Immature natural killer cell (primary cell): Measurements from ENCODE around the gene EVC. TPM values are rescaled to one million over a fixed set of nuclear protein-coding genes. Genes with fewer than 3 reads are reported as not detected.
"Not testable (repeated sequence)": the region's sequence is repeated elsewhere in the genome, so short reads cannot be mapped to it uniquely, and the experiment has no call there.

ENCODE experiments used
- DNase-seq, 3 donors: peaks; one replicate each; pipeline ENCODE4 v3.0.0; 2022; ENCODE audit warnings: mixed read lengths in 1 of 3
- H3K27ac Mint-ChIP-seq, 6 donors: one replicate each; pipeline ENCODE4 v1.8.0; 2020; ENCODE audit warnings: mixed read lengths in 6 of 6, mild to moderate bottlenecking in 5 of 6, inconsistent platforms in 4 of 6, moderate library complexity in 3 of 6
- H3K27me3 Mint-ChIP-seq, 3 donors: one replicate each; pipeline ENCODE4 v1.8.0; 2020 to 2021; ENCODE audit warnings: low read depth in 3 of 3, mild to moderate bottlenecking in 3 of 3, mixed read lengths in 3 of 3, moderate library complexity in 3 of 3, inconsistent platforms in 1 of 3
- H3K36me3 Mint-ChIP-seq, 3 donors: one replicate each; pipeline ENCODE4 v1.8.0; 2020; ENCODE audit warnings: mixed read lengths in 3 of 3, inconsistent platforms in 2 of 3, mild to moderate bottlenecking in 2 of 3
- H3K4me1 Mint-ChIP-seq, 2 donors: one replicate each; pipeline ENCODE4 v1.8.0; 2020; ENCODE audit warnings: inconsistent platforms in 2 of 2, mild to moderate bottlenecking in 2 of 2, mixed read lengths in 2 of 2, moderate library complexity in 1 of 2
- H3K4me3 Mint-ChIP-seq, 5 donors: one replicate each; pipeline ENCODE4 v1.8.0; 2020; ENCODE audit warnings: mild to moderate bottlenecking in 5 of 5, mixed read lengths in 5 of 5, inconsistent platforms in 3 of 5, moderate library complexity in 3 of 5
- H3K9me3 Mint-ChIP-seq, 6 donors: one replicate each; pipeline ENCODE4 v1.8.0; 2020; ENCODE audit warnings: mild to moderate bottlenecking in 6 of 6, mixed read lengths in 6 of 6, inconsistent platforms in 4 of 6, moderate library complexity in 3 of 6
- polyA plus RNA-seq, 3 donors: library from polyadenylated mRNA; unstranded; fragments of 300-500 nt; fragmentation: Illumina TruSeq; gene quantifications; one replicate each; pipeline ENCODE4 v1.2.3, GENCODE V29; 2021

Gene EVC
- polyA plus RNA-seq, 3 donors from 2014 or later: not detected

DNA sequence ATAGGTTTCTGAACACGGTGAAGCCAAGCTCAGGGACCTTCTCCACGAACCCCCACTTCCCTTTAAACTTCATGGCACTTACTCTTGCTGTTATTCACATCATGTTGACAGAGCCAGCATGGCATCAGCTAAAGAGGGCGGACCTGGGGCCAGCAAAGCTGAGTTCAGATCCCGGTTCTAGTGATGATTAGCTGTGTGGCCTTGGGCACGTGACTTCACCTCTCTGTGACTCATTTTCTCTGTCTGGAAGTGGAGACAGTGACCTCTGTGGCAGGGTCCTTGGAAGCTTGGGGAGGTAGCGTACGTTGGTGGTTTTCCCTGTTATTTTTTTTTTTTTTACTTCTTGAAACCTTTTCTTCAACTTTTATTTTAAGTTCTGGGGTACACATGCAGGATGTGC lies 13.4 kb downstream of the EVC start:
- no peaks in the 10 kb centered on the region for H3K9me3 Mint-ChIP-seq

DNA sequence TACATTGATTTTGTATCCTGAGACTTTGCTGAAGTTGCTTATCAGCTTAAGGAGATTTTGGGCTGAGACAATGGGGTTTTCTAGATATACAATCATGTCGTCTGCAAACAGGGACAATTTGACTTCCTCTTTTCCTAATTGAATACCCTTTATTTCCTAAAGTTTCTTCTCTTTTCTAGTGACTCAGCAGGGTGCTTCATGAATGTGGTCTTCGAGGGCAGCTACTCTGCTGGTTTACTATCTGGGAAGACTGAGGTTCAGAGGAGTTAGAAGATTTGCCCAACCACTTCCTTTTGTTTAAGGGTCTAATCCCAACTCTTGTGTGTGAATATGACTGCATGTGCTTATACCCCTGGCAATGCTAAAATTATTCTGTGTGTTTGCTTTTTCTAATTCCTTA lies 17.4 kb downstream of the EVC start:
- H3K27me3 Mint-ChIP-seq, H3K4me3 Mint-ChIP-seq, H3K4me1 Mint-ChIP-seq, H3K27ac Mint-ChIP-seq, H3K36me3 Mint-ChIP-seq, DNase-seq, H3K9me3 Mint-ChIP-seq: not testable (repeated sequence)

More for the DNA sequence above, 13.4 kb downstream of the EVC start:
- no peak for DNase-seq
- Mint-ChIP-seq H3K4me3 (no peak overlapping the region), H3K27ac (no peak overlapping the region), H3K4me1 (no peaks in the 10 kb centered on the region), H3K36me3 (no peaks in the 10 kb centered on the region), H3K27me3 (peaks cover 0 to 6% (median 2%) of the 10 kb centered on the region in 3 donors)

- Mint-ChIP-seq H3K9me3 (no peaks in the 10 kb centered on the region), H3K4me3 (no peak overlapping the region), H3K27me3 (peaks cover 4 to 6% (median 4%) of the 10 kb centered on the region in 3 donors), H3K4me1 (no peaks in the 10 kb centered on the region), H3K36me3 (no peaks in the 10 kb centered on the region), H3K27ac (no peak overlapping the region)
- no peak for DNase-seq
Measured at GRCh38 chr4:5730436-5730835, 19.4 kb downstream of the EVC start.

DNA sequence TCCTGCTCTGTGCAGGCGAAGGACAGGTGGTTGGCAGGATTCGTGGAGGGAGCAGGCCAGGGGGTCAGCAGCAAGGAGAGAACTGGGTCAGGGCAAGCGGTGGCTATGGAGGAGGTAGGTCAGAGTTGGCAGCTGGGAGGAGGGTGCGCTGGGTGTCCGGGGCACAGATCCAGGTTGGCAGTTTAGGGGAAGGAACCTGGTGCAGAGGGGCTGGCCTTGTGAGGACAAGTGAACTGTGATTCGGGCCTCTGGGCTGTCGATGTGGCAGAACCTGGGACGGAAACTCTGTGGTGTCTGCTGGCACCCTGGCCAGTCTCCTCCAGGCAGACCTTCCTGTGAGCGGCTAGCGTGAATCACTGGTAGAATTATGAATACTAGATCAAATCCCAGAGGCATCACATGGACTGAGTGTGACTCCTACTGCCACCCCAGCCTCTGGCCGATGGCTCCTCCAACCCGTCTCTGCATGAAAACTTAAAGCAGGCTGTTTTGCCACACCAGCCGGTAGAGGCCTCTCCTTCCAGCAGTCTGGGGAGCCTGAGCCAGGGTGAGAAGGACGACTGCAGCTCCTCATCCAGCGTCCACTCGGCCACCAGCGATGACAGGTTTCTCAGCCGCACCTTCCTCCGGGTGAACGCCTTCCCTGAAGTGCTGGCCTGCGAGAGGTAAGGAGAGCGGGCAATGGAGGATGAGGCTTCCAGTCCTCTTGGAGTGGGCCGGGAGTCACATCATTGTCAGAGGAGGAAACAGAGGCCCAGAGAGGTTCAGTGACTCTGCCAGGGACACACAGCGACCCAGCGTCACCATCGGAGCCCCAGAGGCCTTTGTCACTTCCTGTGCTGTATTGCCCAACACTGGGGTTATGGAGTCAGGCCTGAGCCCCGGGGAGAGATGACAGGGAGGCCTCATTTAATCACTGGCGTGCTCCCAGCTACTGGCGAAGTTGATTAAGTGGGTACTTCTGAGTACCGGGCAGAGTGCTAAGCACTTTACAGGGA lies 20.3 kb downstream of the EVC start:
- DNase-seq: no peak
- H3K4me3 Mint-ChIP-seq: no peak overlapping the region
- no peaks in the 10 kb centered on the region for H3K9me3 Mint-ChIP-seq
- H3K4me1 Mint-ChIP-seq: no peaks in the 10 kb centered on the region
- H3K36me3 Mint-ChIP-seq: no peaks in the 10 kb centered on the region
- no peak overlapping the region for H3K27ac Mint-ChIP-seq
- peaks cover 4 to 9% (median 6%) of the 10 kb centered on the region in 3 donors for H3K27me3 Mint-ChIP-seq

- no peak overlapping the region for H3K27ac Mint-ChIP-seq
- H3K4me3 Mint-ChIP-seq: no peak overlapping the region
- no peaks in the 10 kb centered on the region for H3K4me1 Mint-ChIP-seq
- H3K36me3 Mint-ChIP-seq: no peaks in the 10 kb centered on the region
- H3K9me3 Mint-ChIP-seq: no peaks in the 10 kb centered on the region
- peaks cover 4 to 9% (median 6%) of the 10 kb centered on the region in 3 donors for H3K27me3 Mint-ChIP-seq
- no peak for DNase-seq
Measured at GRCh38 chr4:5732158-5732557, 21.2 kb downstream of the EVC start.

DNA sequence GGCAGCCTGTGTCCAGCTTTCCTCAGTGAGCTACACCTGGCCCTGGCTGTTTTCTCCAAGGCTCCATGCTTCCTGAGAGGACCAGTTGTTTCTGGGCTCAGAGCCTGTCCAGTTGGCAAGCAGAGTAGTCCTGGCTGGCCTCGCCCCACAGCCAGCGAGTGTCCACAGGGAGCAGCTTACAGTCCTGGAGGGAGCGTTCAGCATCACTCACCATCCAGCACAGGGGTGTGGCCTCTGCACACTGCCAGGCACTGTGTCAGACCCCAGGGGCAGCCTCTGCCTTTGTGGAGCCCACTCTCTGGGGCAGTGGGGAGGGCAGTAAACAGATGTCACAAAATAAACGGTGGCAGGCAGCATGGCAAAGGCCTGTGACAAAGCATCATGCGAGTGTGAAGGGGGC lies 23.9 kb downstream of the EVC start:
- peaks cover 2 to 9% (median 6%) of the 10 kb centered on the region in 3 donors for H3K27me3 Mint-ChIP-seq
- no peak for DNase-seq
- H3K27ac Mint-ChIP-seq: no peak overlapping the region
- no peaks in the 10 kb centered on the region for H3K4me1 Mint-ChIP-seq
- no peak overlapping the region for H3K4me3 Mint-ChIP-seq
- no peaks in the 10 kb centered on the region for H3K36me3 Mint-ChIP-seq
- no peaks in the 10 kb centered on the region for H3K9me3 Mint-ChIP-seq

DNA sequence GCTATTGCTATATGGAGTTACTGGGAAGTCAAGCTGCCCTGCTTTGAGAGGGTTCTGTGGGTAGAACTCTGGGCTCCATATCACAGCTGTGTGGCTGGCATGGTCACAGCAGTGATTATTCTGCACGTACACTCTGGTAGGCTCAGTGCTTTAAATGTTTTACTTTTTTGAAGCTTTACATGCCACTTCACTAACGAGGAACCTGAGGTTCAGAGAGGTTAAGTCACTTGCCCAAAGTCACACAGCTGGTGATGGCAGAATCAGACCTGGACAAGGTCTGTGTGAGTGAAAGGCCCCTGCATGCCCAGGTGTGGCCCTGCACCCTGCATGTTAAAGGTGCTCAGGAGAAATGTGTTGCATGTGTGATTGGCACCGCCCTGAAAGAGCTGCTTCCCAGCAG lies 24.5 kb downstream of the EVC start:
- Mint-ChIP-seq H3K27ac (no peak overlapping the region), H3K4me1 (no peaks in the 10 kb centered on the region), H3K27me3 (peaks cover 0 to 9% (median 6%) of the 10 kb centered on the region in 3 donors)

GRCh38 chr4:5738061-5738460 lies 27.1 kb downstream of the EVC start:
- Mint-ChIP-seq H3K27me3 (peaks cover 0 to 6% (median 4%) of the 10 kb centered on the region in 3 donors), H3K9me3 (no peaks in the 10 kb centered on the region), H3K27ac (no peak overlapping the region), H3K36me3 (no peaks in the 10 kb centered on the region), H3K4me1 (no peaks in the 10 kb centered on the region), H3K4me3 (no peak overlapping the region)
- DNase-seq: no peak

More for the DNA sequence above, 24.5 kb downstream of the EVC start:
- Mint-ChIP-seq H3K9me3 (no peaks in the 10 kb centered on the region), H3K36me3 (no peaks in the 10 kb centered on the region), H3K4me3 (no peak overlapping the region)
- DNase-seq: no peak

DNA sequence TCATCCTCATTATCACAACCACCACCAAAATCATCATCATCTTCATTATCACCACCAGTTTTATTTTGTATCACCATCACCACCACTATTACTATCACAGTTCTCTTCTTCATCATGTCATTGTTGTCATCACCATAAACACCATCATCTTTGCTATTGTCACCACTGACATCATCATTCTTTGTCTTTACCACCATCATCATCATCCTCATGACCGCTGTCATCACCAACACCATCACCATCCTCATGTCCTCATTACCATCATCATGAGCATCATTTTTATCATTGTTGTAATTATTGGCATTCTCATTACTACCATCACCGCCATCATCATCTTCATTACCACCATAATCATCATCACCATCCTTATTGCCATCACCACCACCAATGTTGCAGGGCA lies 31.4 kb downstream of the EVC start:
- H3K4me1 Mint-ChIP-seq: no peaks in the 10 kb centered on the region
- peaks cover 0 to 5% (median 2%) of the 10 kb centered on the region in 3 donors for H3K27me3 Mint-ChIP-seq
- H3K4me3 Mint-ChIP-seq: no peak overlapping the region
- H3K9me3 Mint-ChIP-seq: no peaks in the 10 kb centered on the region
- H3K27ac Mint-ChIP-seq: no peak overlapping the region
- no peak for DNase-seq
- H3K36me3 Mint-ChIP-seq: no peaks in the 10 kb centered on the region

DNA sequence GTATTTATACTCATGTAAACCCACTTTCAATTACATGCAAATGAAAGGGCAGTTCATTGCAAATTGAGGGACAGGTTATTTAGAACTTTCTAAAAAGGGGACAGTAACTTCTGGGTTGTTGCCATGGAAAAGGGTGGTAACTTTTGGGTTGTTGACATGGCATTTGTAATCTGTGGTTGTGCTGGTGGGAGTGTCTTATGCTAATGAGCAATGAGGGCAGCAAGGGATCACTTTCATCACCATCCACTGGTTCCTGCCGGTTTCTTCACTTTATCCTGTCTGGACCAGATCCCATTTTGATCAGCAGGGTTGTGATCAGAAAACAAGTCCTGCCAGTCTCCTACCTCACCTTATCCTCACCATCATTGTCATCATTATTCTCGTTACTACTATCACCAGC lies 32.0 kb downstream of the EVC start:
- Mint-ChIP-seq H3K4me1 (no peaks in the 10 kb centered on the region), H3K36me3 (no peaks in the 10 kb centered on the region), H3K27ac (no peak overlapping the region), H3K27me3 (peaks cover 0 to 5% (median 2%) of the 10 kb centered on the region in 3 donors), H3K9me3 (no peaks in the 10 kb centered on the region), H3K4me3 (no peak overlapping the region)
- DNase-seq: no peak

GRCh38 chr4:5746250-5746649 lies 35.2 kb downstream of the EVC start:
- H3K36me3 Mint-ChIP-seq: no peaks in the 10 kb centered on the region
- DNase-seq: no peak
- no peaks in the 10 kb centered on the region for H3K4me1 Mint-ChIP-seq
- H3K27ac Mint-ChIP-seq: no peak overlapping the region
- no peaks in the 10 kb centered on the region for H3K9me3 Mint-ChIP-seq
- H3K4me3 Mint-ChIP-seq: no peak overlapping the region
- peaks cover 1 to 7% (median 2%) of the 10 kb centered on the region in 3 donors for H3K27me3 Mint-ChIP-seq

- Mint-ChIP-seq H3K4me1 (no peaks in the 10 kb centered on the region), H3K9me3 (no peaks in the 10 kb centered on the region), H3K27me3 (peaks cover 1 to 7% (median 2%) of the 10 kb centered on the region in 3 donors), H3K36me3 (no peaks in the 10 kb centered on the region), H3K4me3 (no peak overlapping the region), H3K27ac (no peak overlapping the region)
- no peak for DNase-seq
Measured at GRCh38 chr4:5746829-5747737, 36.1 kb downstream of the EVC start.

DNA sequence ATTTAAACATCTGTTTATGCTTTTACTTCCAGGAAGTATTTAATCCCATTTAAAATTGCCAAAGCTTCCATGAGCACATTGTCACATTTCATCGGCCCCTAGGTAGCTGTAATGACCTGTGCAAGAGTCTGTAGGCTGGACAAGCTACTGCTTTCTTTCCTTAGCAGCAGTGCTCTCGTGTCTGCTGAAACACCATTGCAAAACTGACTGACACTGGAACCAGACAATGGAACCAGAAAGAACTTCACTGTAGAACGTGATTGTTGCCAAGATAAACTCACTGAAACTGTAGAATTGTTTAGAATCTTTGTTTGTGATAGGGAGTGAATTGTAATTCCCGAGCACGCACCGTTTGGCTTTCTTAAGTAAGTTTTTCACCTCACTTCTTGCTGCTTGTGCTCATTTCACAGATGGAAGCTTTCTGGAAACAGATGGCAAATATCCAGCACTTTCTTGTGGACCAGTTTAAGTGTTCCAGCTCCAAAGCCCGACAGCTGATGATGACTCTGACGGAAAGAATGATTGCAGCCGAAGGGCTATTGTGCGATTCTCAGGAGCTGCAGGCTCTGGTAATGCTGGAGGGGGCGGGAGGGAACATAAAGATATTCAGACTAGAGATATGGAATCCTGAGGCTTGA lies 36.9 kb downstream of the EVC start:
- H3K9me3 Mint-ChIP-seq: no peaks in the 10 kb centered on the region
- H3K4me3 Mint-ChIP-seq: no peak overlapping the region
- H3K27me3 Mint-ChIP-seq: peaks cover 1 to 7% (median 2%) of the 10 kb centered on the region in 3 donors
- DNase-seq: no peak
- no peaks in the 10 kb centered on the region for H3K4me1 Mint-ChIP-seq
- H3K27ac Mint-ChIP-seq: no peak overlapping the region
- H3K36me3 Mint-ChIP-seq: no peaks in the 10 kb centered on the region
